ENCODE results near the gene SMARCC2. TPM values are rescaled to one million over a fixed set of nuclear protein-coding genes. Genes with fewer than 3 reads are reported as not detected.

SMARCC2 gene
- total RNA-seq, 1 donor = 61.1 TPM

GRCh38 chr12:56221757-56222530, 32.7 kb upstream of the SMARCC2 start, which contains the start of gene RNF41:
Gene RNF41, minus strand, starts transcription at chr12:56221922. Its CDS starts 7,875 bp downstream, at chr12:56214047.
- H3K27me3 ChIP-seq (ENCODE audit: insufficient read depth, low read length) = no peaks in the 10 kb centered on the region
- H3K9me3 ChIP-seq (ENCODE audit: low read depth, low read length) = no peaks in the 10 kb centered on the region
- H3K4me3 ChIP-seq (ENCODE audit: low read length) = peak within 1 kb of the TSS; percentile 98
- H3K4me1 ChIP-seq (ENCODE audit: insufficient read depth, low read length) = peaks cover 55% of the 10 kb centered on the region

- H3K4me3 ChIP-seq (ENCODE audit: low read length) = peak overlapping the region; percentile 98
- peaks cover 55% of the 10 kb centered on the region for H3K4me1 ChIP-seq (ENCODE audit: insufficient read depth, low read length)
- H3K27me3 ChIP-seq (ENCODE audit: insufficient read depth, low read length) = no peaks in the 10 kb centered on the region
- no peaks in the 10 kb centered on the region for H3K9me3 ChIP-seq (ENCODE audit: low read depth, low read length)
Measured at GRCh38 chr12:56221232-56221756, 32.0 kb upstream of the SMARCC2 start.

- H3K4me1 ChIP-seq (ENCODE audit: insufficient read depth, low read length) = peaks cover 55% of the 10 kb centered on the region
- peak overlapping the region; percentile 98 for H3K4me3 ChIP-seq (ENCODE audit: low read length)
Measured at GRCh38 chr12:56220611-56221231, 31.4 kb upstream of the SMARCC2 start.

GRCh38 chr12:56219840-56220239, 30.6 kb upstream of the SMARCC2 start:
- Histone ChIP-seq H3K4me3 (ENCODE audit: low read length) (no peak overlapping the region), H3K4me1 (ENCODE audit: insufficient read depth, low read length) (peaks cover 48% of the 10 kb centered on the region), H3K27me3 (ENCODE audit: insufficient read depth, low read length) (no peaks in the 10 kb centered on the region), H3K9me3 (ENCODE audit: low read depth, low read length) (no peaks in the 10 kb centered on the region)

More at GRCh38 chr12:56220611-56221231, 31.4 kb upstream of the SMARCC2 start:
- no peaks in the 10 kb centered on the region for H3K9me3 ChIP-seq (ENCODE audit: low read depth, low read length)
- H3K27me3 ChIP-seq (ENCODE audit: insufficient read depth, low read length) = no peaks in the 10 kb centered on the region

GRCh38 chr12:56216461-56216860, 27.2 kb upstream of the SMARCC2 start:
- H3K9me3 ChIP-seq (ENCODE audit: low read depth, low read length) = no peaks in the 10 kb centered on the region
- H3K4me1 ChIP-seq (ENCODE audit: insufficient read depth, low read length) = peaks cover 21% of the 10 kb centered on the region
- no peak overlapping the region for H3K4me3 ChIP-seq (ENCODE audit: low read length)
- no peaks in the 10 kb centered on the region for H3K27me3 ChIP-seq (ENCODE audit: insufficient read depth, low read length)

GRCh38 chr12:56213878-56214277, 24.6 kb upstream of the SMARCC2 start:
- no peaks in the 10 kb centered on the region for H3K4me1 ChIP-seq (ENCODE audit: insufficient read depth, low read length)

GRCh38 chr12:56212361-56212760, 23.1 kb upstream of the SMARCC2 start:
- Histone ChIP-seq H3K9me3 (ENCODE audit: low read depth, low read length) (no peaks in the 10 kb centered on the region), H3K4me3 (ENCODE audit: low read length) (no peak overlapping the region), H3K27me3 (ENCODE audit: insufficient read depth, low read length) (no peaks in the 10 kb centered on the region), H3K4me1 (ENCODE audit: insufficient read depth, low read length) (no peaks in the 10 kb centered on the region)

More at GRCh38 chr12:56213878-56214277, 24.6 kb upstream of the SMARCC2 start:
- H3K9me3 ChIP-seq (ENCODE audit: low read depth, low read length) = no peaks in the 10 kb centered on the region
- no peaks in the 10 kb centered on the region for H3K27me3 ChIP-seq (ENCODE audit: insufficient read depth, low read length)
- no peak overlapping the region for H3K4me3 ChIP-seq (ENCODE audit: low read length)

GRCh38 chr12:56208006-56208405, 18.7 kb upstream of the SMARCC2 start:
- H3K9me3 ChIP-seq (ENCODE audit: low read depth, low read length) = no peaks in the 10 kb centered on the region
- H3K4me1 ChIP-seq (ENCODE audit: insufficient read depth, low read length) = no peaks in the 10 kb centered on the region
- no peaks in the 10 kb centered on the region for H3K27me3 ChIP-seq (ENCODE audit: insufficient read depth, low read length)
- no peak overlapping the region for H3K4me3 ChIP-seq (ENCODE audit: low read length)

- Histone ChIP-seq H3K9me3 (ENCODE audit: low read depth, low read length) (no peaks in the 10 kb centered on the region), H3K4me1 (ENCODE audit: insufficient read depth, low read length) (no peaks in the 10 kb centered on the region), H3K27me3 (ENCODE audit: insufficient read depth, low read length) (no peaks in the 10 kb centered on the region), H3K4me3 (ENCODE audit: low read length) (no peak overlapping the region)
Measured at GRCh38 chr12:56206452-56207166, 17.3 kb upstream of the SMARCC2 start.

- Histone ChIP-seq H3K9me3 (ENCODE audit: low read depth, low read length) (no peaks in the 10 kb centered on the region), H3K27me3 (ENCODE audit: insufficient read depth, low read length) (no peaks in the 10 kb centered on the region), H3K4me1 (ENCODE audit: insufficient read depth, low read length) (no peaks in the 10 kb centered on the region), H3K4me3 (ENCODE audit: low read length) (no peak overlapping the region)
Measured at GRCh38 chr12:56205445-56205844, 16.2 kb upstream of the SMARCC2 start.

- no peaks in the 10 kb centered on the region for H3K9me3 ChIP-seq (ENCODE audit: low read depth, low read length)
- H3K4me3 ChIP-seq (ENCODE audit: low read length) = no peak overlapping the region
- H3K27me3 ChIP-seq (ENCODE audit: insufficient read depth, low read length) = no peaks in the 10 kb centered on the region
- H3K4me1 ChIP-seq (ENCODE audit: insufficient read depth, low read length) = no peaks in the 10 kb centered on the region
Measured at GRCh38 chr12:56204275-56204674, 15.0 kb upstream of the SMARCC2 start.

- Histone ChIP-seq H3K4me1 (ENCODE audit: insufficient read depth, low read length) (no peaks in the 10 kb centered on the region), H3K9me3 (ENCODE audit: low read depth, low read length) (no peaks in the 10 kb centered on the region), H3K27me3 (ENCODE audit: insufficient read depth, low read length) (no peaks in the 10 kb centered on the region), H3K4me3 (ENCODE audit: low read length) (no peak overlapping the region)
Measured at GRCh38 chr12:56202838-56203237, 13.6 kb upstream of the SMARCC2 start.

- no peak overlapping the region for H3K4me3 ChIP-seq (ENCODE audit: low read length)
- no peaks in the 10 kb centered on the region for H3K4me1 ChIP-seq (ENCODE audit: insufficient read depth, low read length)
- H3K9me3 ChIP-seq (ENCODE audit: low read depth, low read length) = no peaks in the 10 kb centered on the region
- H3K27me3 ChIP-seq (ENCODE audit: insufficient read depth, low read length) = no peaks in the 10 kb centered on the region
Measured at GRCh38 chr12:56202366-56202765, 13.1 kb upstream of the SMARCC2 start.

GRCh38 chr12:56198836-56199235, 9.6 kb upstream of the SMARCC2 start:
- Histone ChIP-seq H3K9me3 (ENCODE audit: low read depth, low read length) (no peaks in the 10 kb centered on the region), H3K27me3 (ENCODE audit: insufficient read depth, low read length) (no peaks in the 10 kb centered on the region), H3K4me1 (ENCODE audit: insufficient read depth, low read length) (no peaks in the 10 kb centered on the region), H3K4me3 (ENCODE audit: low read length) (no peak overlapping the region)

Measured in mononuclear cell (primary cell).